GM18508 (cell line): ENCODE measurements around the gene KCNC3.
"Not testable (repeated sequence)": the region's sequence is repeated elsewhere in the genome, so short reads cannot be mapped to it uniquely, and the experiment has no call there.

Experiments
- ATAC-seq: cut with Tn5 transposase; IDR thresholded peaks from one replicate; pipeline ENCODE4 v1.9.1; 2021; ENCODE audit warnings: moderate number of reproducible peaks; ENCODE audit not compliant: insufficient read depth, unreplicated experiment

The KCNC3 gene

DNA sequence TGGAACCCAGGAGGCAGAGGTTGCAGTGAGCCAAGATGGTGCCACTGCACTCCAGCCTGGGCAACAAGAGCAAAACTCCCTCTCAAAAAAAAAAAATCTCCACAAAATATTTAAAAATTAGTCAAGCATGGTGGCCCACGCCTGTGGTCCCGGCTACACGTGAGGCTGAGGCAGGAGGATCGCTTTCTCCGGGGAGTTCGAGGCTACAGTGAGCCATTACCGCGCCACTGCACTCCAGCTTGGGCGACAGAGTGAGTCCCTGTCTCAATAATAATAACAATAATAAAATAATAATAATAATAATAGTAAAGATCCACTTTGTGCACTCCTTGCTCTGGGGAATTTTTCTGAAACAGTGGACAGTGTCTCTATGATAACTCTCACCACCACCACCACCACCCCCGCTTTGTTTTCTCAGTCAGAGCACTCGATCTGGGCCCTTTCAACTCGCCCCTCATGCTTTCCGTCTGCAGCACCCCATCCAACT lies 27.6 kb upstream of the KCNC3 start:
- no peak for ATAC-seq

DNA sequence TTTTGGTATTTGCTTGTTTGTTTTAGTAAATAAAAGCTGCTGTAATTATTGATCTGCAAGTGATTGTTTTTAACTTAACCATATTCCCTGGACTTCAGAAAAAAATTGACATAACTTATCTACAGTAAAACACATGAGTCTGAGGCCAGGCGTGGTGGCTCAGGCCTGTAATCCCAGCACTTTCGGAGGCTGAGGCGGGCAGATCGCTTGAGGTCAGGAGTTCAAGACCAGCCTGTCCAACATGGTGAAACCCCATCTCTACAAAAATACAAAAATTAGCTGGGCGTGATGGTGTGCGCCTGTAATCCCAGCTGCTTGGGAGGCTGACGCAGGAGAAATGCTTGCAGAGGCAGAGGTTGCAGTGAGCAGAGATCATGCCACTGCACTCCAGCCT lies 24.3 kb upstream of the KCNC3 start:
- ATAC-seq: not testable (repeated sequence)

DNA sequence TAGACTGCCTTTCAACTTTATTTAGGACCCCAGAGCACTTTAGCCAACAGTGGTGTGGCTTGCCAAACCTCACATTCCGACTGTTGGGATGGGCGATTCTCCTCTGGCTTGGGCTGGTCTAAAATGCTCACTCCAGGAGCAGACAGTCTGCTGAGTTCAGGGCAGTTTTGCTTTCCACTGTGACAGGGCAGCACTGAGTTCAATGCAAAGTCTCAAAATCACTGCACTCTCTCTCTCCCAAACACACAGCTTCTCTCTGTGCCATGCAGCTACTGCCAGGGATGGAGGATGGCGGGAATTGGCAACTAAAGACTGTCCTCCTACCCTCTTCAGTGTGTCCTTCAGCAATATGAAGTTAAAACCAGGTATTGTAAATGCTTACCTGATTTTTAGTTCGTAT lies 23.1 kb upstream of the KCNC3 start:
- ATAC-seq: no peak

DNA sequence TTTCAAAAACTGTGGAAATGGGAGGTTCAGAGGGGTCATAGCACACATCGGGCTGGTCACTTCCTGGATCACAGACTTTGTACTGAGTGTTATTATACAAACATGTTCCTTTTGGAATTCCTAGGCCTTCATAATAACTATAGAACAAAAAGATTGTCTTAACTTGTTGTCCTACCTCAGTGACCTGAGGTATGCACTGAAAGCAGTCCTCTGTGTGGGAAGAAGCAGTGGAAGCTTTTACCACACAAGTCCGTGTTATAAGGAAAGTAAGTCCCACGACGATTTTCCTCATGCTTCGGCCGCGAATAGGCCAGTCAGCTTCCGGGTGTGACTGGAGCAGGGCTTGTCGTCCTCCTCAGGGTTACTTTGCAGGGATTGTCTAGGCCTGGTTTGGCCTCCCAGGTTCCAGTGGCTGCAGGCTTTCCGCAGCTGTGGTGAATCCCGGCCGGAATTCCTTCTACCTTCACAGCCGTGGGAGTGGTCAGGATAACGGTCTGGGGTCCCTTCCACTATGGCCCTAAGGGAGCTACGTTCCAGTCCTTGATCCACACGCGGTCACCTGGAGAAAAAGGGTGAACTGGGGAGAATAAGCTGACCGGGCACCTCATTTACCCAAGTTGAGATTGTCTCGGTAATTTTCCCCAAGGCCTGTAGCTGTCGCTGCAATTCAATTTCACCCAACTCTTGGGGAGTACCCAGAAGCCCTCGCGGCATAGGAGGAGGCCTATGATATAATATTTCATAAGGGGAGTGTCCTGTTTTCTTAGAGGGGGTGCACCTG lies 20.3 kb upstream of the KCNC3 start:
- ATAC-seq: no peak

DNA sequence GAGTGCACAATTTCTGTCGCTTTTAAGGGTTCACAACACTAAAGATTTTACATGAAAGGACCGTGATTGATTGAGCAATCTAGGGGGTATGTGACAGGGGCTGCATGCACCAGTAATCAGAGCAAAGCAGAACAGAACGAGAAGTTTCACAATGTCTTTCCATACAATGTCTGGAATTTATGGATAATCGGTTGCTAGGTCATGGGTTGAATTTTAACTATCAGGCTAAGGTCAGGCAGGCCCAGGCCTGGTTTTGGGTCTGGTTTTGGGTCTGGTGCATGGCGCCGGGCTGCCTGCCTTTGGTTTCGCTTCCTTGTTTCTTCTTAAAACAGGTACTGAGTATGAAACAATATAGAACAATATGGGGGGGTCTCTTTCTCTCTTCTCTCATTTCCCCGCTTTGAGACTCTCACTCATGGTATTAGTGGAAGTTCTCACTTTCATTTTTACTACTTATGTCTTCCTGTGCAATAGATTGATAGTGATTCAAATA lies 18.0 kb upstream of the KCNC3 start:
- ATAC-seq: not testable (repeated sequence)

DNA sequence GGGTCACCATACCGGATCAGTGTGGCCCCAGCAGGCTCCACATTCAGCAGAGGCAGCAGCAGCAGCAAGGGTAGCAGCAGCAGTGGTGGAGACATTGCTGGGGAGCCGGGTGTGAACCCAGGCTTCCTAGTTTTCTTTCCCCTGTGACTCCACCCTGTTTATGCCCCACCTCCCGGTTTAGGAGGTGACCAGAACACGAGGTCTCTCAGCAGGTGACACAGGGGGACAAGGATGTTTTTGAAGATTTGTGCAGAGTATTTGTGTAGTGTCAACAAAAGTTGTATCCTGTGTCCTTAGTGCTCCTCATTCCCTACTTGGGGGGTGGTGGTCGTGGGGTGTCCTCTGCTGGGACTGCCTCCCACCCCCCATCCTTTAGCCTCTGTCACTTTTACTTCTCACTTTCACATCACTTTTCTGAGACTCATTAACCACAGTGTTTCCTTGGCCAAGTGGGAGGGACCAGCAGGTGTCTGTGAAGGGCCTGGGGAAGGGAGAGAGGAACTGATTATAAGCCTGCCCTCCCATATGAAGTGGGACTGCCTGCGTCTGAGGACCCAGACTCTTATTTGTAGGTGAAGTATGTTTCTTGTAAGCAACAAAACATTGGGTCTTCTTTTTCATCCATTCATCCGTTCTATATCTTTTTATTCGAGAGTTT lies 15.6 kb upstream of the KCNC3 start:
- ATAC-seq: no peak

DNA sequence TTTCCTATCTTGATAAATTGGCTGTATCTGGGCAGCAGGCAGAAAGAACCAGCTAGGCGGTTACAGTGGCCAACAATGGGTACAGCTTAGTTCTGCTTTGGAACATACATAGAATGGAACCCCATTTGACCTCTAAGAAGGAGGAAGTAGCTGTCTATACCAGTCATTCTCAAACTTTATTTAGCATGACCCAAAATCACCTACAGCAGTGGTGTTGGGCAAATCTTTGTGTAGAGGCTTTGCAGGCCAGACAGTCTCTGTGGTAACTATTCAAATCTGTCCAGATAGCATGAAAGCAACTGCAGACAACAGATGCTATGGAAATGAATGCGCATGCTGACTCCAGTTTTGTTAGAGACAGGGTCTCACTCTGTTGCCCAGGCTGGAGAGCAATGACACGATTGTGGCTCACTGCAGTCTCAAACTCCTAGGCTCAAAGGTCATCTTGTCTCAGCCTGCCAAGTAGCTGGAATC lies 12.0 kb upstream of the KCNC3 start:
- no peak for ATAC-seq

DNA sequence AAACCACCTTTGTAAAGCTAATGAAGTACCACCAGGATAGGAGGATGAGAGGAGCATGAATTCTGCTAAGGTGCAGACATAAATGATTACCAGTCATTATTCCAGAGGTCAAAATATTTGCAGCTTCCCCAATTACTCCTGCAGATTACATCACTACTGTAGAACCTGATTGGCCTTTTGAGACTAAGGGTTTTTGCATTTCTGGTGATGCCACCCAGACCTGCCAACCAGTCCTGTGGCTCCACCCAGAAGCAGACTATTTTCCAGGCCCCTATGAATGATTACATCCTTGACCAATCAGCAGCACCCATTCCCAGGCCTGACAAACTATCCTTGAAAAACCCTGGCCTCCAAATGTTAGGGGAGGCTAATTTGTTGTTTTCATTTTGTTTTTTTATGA lies 11.2 kb upstream of the KCNC3 start:
- no peak for ATAC-seq

DNA sequence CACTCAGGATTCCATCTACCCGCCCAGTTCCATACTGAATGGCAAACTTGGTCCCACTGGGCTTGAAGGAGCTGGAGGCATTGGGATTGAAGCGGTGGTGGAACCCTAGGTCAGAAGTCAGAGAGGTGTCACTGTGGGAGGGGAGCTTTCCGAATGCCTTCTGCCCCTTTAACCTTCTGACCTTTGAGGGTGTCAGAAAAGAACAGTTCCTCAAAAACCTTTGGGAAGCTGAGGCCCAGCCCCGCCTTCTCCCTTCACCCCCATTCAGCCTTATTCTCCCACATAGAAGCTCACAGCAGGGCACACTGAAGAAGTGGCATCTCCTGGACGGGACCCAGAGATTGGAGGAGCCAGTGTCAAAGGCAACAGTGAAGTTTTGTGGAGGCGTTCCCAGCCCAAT lies 7.9 kb upstream of the KCNC3 start:
- not testable (repeated sequence) for ATAC-seq

DNA sequence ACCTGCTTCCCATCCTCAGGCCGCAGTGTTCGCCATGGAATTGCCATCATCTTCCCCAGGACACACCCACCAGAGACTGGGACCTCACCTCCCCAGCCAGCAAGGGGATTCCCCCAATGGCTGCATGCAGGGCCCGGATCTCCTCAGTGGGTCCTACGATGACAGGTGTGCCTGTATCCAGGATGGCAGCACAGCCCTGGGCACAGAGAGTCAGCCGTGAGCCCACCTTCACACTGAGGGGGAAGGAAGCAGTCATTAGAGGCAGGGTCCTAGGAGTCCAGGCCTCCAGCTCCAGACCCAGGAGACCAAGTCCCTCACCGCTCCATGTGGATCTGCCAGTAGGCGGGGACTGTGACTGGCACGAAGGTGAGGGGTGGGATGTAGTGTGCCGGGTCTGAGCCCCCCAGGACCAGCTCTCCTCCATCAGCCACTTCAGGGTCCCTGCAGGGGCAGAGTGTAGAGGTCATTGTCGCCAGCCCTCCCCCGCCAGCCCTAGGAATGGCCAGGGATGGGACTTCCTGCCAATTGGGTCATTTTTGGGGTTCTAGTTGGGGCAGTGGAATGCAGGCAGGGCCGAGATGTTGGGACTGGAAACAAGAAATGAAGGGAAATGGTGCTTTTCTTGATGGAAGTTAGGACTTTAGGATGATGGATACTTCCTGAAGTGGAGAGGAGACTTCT lies 5.7 kb upstream of the KCNC3 start:
- no peak for ATAC-seq

DNA sequence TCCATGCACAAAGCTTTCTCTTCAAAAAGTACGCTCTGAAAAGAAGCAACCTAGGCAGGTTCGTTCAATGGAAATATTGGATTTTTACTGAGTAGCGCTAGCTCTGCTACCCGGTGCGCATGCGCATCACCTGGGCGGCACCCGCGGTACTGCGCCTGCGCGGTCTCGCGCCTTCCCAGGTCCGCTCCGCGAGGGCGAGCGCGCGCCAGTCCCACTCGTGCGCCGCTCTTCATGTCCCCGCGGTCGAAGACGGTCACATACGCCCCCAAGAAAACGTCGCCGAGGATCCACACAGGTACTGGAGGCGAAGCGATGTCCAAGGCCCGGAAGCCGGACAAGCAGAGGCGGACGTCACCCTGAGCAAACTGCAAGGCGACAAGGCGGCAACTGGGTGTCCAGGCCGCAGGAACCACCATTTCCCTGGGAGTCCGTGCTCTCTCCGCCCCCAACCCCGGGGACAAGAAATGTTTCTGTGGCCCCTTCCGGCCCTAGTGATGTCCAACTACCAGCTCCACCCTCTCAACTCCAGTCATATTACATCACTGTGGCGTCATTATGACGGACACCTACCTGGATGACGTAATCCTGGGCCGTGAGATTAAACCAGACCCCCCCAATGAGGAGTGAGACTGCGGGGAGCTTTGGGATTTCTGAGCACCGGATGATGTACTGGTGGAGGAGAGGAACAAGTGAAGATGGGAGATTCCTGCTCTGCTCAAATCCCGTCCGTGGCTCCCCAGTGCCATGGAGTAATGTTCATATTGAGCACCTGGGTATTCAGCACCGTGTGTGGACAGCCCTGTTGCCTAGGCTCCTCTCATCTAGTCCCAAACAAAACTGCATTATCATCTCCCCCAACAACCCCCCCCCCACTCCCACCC lies 4.8 kb upstream of the KCNC3 start:
- ATAC-seq: no peak

DNA sequence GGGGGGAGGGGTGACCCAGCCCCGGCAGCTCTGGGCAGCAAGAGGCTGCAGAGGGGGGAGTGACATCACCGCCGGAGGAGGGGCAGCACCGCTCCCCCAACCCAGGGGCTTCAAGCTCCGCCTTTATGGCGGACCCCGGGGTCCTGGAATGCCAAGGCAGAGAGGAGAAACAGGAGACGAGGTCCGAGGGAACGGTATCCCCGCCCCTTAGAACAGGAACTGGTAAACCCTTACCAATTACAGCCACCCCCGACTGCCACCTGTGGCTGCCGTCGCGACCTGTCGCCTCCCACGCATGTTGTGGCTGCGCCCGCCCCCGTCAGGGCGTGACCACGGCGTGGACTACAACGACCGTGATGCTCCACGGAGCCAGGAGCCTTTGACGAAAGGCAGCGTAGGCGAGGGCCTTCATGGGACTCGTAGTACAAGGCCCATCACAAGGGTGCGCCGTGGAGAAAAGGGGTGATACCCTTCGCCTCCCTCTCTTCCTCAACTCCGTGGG lies 4.1 kb upstream of the KCNC3 start:
- no peak for ATAC-seq

DNA sequence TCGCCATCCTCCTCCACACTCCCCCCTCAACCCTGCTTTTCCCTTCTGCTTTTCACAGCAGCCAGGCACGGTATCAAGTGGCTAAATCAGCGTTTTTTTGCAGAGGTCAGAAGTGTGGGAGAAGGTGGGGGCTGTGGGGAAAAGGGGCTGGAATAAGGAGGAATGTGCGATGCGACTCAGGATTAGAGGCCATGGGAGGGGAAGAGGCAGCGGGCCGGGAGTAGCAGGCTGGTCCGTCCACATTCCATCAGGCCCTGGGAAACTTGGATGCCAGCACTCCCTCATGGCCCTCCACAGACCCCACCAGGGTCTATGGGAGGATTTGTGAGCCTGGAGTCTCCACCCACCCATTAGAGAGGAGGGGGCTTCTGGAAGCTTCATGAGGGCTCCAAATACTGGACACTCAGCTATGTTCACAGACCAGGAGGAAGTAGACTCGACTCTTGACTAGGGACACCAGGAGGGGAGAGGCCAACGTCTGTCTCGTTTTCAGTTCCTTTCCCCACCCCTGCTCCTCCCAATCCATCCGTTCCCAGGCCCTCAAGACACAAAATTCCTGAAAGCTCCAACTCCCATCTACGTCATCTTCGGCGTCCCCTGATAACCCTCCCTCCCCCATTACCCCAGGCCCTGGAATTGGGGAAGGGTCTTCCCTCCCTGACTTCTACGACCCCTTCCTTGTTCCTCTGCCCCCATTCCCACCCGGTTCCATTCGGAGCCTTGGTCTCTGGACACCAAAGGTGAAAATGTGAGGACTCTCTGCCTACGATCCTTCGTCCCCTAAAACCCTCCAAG lies 3.3 kb upstream of the KCNC3 start:
- no peak for ATAC-seq

DNA sequence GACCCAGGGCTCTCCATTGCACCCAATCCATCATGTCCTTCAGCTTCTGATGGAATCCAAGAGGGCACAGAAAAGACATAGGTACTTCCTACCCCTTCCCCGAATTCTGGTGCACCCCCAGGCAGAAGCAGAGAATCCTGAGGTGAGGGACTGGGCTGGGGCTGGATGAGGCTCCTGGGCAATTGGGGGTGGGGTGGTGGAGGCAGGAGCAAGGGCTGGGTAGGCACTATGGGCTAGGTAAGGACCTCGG lies 2.7 kb upstream of the KCNC3 start:
- ATAC-seq: no peak

DNA sequence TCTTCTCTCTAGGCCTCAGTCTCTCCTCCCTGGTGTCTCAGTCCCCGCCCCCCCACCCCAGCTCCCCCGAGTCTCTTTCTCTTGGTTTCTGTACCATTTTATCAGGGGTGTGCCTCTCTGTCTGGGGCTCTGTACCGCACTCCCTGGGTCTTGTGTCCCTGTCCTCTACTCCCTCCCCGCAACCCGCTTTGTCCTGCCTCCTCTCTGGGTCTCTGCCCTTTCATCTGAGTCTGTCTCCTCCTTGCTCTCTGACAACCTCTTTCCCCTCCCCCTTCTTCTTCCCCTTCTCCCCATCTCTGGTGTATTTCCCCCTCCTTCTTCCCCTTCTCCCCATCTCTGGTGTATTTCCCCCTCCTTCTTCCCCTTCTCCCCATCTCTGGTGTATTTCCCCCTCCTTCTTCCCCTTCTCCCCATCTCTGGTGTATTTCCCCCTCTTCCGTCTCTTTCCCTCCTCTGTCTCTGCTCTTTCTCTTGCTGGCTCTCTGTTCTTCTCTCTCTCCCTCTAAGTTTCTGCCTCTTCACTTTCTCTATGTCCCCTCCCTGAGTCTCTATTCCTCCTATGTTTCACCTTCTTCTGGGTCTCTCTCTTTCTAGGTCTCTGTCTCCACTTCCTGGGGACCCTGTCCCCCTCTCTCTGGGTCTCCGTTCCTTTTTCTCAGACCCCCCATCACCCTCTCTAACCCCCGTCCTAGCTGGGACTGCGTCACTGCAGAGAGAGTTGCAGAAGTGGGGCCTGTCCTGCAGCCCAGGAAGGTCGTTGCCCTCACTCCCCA lies 2.2 kb upstream of the KCNC3 start:
- no peak for ATAC-seq

DNA sequence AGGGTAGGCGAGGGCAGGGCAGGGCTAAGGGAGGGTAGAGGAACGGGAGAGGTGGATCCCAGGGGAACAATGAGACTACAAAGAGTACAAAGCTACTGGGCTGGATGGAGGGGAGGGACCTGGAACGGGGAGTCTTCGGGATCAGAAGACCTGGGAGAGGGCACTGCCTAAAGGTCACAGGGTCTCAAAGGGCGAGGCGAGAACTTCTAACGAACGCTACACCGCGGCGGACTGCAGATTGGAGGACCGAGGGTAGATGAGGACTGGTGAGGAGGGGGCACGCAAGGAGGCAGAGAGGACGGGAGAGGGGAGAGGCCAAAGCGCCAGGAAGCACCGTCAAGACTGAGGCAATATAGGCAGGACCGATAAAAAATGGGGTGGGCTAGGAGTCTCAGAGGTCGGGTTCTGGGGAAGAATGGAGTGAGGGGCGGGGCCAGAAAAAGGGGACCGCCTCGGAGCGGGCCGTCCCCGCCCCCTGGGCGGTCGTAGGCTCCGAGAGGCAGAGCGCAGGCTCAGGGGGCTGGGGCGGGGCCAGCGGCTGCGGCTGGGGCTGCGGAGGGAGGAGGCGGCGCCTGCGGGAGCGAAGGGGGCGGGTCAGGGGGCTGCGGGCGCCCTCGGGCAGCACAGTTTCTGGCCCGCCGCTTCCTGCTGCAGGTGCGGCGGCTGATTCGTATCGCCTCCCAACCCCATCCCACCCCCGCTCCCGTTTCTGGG lies 1.3 kb upstream of the KCNC3 start:
- ATAC-seq: no peak

DNA sequence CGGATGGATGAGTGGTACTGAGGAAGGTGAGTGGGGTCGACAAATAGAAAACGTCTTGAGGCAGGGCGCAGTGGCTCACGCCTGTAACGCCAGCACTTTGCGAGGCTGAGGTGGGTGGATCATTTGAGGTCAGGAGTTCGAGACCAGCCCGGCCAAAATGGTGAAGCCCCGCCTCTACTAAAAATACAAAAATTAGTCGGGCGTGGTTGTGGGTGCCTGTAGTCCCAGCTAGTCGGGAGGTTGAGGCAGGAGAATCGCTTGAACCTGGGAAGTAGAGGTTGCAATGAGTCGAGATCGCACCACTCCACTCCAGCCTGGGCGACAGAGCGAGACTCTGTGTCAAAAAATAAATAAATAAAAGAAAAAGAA lies 733 bp upstream of the KCNC3 start:
- ATAC-seq: not testable (repeated sequence)

DNA sequence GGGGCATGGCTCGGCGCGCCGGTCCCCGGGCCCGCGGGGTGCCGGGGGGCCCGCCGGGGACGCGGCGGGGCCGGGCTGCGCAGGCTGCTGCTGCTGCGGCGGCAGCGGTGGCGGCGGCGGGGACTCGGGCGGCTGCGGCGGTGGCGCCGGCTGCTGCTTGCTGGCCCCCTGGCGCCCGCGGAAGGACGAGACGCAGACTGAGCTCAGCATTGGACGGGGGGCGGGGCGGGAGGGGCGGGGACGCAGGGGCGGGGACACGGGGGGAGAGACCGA lies 368 bp downstream of the KCNC3 start:
- no peak for ATAC-seq
